Hippocampal formation (tissue), 2 donors: ENCODE measurements around the gene SELENOT.
"Not testable (repeated sequence)": the region's sequence is repeated elsewhere in the genome, so short reads cannot be mapped to it uniquely, and the experiment has no call there.

Experiments used
- DNase-seq, 2 donors: peaks; one replicate each; lab custom pipeline; 2025; lab: John Stamatoyannopoulos, UW

Gene SELENOT

GRCh38 chr3:150607267-150608065, 4.3 kb downstream of the SELENOT start:
- no peak for DNase-seq

DNA sequence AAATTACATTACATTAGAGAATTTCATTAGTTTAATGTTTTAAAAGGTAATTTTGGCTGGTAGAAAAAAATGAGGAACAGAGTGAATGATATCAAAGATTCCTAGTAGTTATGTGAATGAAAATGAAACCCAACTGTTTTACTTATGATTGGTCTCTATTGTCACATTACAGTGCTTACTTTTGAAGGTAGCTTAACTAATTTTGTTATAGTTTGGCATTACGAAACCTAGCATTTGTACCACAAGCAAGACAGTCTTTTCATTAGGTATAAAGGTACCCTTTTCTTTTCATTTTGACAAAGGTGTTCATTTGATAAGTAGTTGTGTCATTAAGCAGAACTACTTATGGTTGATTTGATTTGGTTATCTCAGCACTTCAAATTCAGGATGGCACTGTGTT, 6.9 kb downstream of the SELENOT start:
- no peak for DNase-seq

GRCh38 chr3:150610785-150611184, 7.7 kb downstream of the SELENOT start:
- DNase-seq, result no peak

GRCh38 chr3:150611666-150612065, 8.5 kb downstream of the SELENOT start:
- DNase-seq, result no peak

DNA sequence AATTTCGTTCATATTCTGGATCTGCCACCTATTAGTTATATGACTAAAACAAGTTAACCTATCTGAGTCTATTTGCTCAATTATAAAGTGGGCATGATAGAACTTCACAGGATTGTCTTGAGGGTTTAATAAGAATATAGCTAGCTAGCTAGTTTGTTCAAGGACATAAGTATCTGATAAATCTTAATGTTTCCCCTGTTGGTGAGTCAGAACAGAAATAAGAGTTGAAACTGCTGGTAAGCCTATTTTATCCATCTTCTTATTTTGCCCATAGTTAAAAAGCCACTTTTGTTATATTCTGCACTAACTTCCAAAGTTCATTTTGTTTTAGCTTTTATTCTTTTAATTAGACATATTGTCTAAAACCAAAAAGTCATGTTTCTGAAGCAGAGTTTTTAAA, 9.4 kb downstream of the SELENOT start:
- DNase-seq, result no peak

DNA sequence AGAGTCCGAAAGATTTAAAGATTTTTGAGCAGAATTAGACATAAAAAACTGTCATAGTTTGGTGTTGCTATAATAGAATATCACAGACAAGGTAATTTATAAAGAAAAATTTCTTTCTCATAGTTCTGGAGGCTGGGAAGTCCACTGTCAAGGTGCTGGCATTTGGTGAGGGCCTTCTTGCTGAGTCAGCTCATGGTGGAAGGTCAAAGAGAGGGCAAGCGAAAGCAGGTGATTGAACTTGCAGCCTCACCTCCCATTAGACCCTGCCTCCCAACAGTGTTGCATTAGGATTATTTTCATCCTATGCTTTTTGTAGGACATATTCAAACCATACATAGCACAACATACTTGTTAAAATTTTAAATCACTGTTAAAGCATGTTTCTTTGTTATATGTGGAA, 9.9 kb downstream of the SELENOT start:
- DNase-seq, result no peak

DNA sequence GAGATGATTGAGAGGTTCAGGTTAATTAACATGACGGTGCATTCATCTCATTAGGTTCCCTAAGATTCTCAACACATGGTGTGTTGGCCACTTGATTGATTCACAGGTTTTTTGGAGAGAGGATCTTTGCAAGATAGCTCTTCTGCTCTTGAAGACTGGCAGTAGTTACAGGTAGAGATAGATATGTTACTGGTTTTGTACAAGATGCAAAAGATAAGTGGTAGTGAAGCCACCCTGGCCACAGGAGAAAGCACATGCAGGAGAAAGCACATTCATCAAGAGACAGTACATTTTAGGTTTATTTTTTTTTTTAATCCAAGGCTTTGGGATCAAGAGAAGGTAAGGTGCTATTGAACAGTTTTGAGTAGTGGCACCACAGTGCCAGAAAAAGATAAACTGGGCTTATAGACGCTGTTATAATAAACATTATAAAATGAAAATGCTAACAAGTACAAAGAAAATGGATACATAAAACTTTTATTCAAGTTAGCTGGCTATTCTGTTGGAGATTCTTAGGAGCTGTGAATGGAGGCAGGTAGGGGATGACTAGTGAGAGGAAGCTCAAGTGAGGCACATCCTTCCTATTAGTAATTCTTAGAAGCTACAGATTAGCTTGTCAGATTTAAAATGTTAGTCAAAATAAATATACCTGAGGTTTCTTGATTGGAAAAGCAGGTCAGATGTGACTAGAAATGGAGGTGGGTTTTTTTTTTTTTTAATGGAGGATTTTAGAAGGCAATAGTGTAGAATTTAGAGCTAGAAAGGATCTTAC, 10.8 kb downstream of the SELENOT start:
- no peak for DNase-seq

DNA sequence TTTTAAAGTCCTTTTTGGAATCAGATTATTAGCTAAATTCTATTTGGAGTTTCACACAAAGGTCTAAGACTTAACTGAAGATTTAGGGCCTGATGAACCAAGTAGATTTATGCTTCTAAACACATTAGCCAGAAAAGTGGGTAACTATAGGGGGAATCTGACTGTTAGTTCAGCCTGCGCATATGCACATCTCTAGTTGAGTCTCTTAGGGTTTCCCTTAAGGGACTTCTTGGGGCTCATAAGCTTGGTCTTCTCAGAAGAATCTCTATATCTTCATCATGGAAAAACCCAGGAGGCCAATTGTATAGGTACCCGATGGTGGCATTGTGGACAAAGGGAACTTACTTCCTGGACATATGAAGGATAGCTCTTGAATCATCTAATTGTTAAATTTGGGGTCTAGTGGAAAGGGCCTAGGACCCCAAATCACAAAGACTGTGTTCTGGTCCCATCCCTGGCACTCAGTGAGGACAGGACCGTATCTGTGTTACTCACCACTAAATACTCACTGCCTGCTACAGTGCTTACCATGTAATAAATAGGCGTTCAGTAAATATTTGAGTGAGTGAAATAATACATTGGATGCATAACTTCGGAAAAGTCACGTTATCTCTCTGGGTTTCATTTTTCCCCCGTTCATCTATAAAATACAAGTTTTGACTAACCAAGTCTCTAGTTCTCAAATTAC, 17.0 kb downstream of the SELENOT start:
- DNase-seq, result no peak

DNA sequence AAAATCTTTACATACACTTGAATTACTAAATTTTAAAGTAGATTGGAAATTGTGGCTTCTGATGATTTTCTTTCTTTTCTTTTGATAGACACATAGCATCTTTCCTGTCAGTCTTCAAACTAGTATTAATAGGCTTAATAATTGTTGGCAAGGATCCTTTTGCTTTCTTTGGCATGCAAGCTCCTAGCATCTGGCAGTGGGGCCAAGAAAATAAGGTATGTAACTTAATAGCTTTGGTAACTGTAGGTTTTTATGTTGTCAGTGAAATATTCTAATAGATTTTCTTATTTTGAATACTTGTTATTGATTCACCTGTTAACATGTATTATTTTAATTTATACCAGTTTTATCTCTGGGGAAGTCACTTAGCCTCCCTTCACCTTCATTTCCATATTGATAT, 19.8 kb downstream of the SELENOT start:
- not testable (repeated sequence) for DNase-seq

GRCh38 chr3:150623945-150624344, 20.8 kb downstream of the SELENOT start:
- no peak for DNase-seq

- no peak for DNase-seq
Measured at GRCh38 chr3:150626148-150626930, 23.2 kb downstream of the SELENOT start.

DNA sequence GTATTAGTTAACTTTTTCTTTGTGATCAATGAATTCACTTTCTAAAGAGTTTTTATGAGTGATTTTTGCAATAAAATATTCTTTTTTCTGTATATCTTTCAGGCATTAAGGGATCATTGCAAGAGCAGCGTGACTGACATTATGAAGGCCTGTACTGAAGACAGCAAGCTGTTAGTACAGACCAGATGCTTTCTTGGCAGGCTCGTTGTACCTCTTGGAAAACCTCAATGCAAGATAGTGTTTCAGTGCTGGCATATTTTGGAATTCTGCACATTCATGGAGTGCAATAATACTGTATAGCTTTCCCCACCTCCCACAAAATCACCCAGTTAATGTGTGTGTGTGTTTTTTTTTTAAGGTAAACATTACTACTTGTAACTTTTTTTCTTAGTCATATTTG, 24.4 kb downstream of the SELENOT start:
- DNase-seq, result no peak

DNA sequence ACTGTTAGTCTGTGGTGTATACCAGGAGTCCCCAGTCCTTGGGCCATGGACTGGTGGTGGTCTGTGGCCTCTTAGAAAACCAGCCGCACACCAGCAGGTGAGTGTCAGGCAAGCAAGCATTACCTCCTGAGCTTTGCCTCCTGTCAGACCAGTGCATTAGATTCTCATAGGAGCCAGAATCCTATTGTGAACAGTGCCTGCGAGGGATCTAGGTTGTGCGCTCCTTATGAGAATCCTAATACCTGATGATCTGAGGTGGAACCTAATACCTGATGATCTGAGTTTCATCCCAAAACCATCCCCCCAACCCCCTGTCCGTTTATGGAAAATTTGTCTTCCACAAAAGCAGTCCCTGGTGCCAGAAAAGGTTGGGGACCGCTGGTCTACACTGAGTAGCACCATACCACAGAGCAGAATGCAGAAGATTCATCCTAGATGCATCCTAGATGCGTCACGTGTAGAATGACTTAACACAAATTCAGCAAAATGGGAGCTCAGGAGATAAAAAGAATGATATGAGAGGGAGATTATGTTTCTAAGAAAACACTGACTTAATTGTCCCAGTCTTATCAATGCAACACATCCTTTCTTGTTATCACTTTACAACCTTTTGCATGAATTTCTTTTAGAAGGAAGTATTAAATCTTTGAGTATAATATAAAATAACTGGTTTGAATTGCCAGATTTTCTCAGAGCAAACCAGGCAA, 28.5 kb downstream of the SELENOT start:
- no peak for DNase-seq

DNA sequence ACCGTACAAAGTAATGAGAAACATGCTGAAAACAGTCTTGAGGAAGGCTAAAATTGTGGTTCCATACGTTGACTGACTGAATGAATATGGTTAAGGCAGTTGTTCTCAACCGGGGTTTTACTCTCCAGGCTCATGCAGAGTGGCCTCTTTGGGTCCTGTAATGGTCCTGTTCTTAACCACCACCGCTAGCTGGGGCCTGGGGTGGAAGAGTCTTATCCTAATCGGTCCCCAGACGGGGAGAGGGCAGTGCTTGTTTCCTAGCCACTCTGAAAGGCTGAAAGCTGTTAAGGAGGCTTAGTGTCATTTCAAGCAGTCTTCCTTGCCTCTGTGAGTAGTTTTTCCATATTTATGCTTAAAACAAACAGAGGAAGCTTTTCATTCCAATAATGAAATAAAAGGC, 32.0 kb downstream of the SELENOT start:
- DNase-seq, result no peak

DNA sequence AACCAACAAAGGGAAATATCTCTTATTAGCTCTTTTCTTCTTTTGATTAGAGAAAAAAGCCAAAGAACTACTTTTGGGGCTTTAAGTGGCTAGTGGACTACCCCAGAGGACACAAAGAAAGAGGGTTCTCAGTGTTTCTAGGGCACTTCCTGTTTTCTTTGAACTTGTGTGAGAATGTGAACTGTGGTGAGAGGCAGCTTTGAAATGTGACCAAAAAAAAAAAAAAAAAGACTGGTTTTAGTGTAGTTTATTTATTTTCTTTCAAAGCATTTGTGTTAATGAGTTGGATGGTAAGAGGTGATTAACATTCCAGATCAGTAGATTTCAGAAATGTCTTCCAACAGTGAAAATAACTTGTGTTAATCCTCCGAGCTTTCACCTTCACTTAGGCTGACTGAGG, 32.4 kb downstream of the SELENOT start:
- no peak for DNase-seq

- no peak for DNase-seq
Measured at GRCh38 chr3:150636258-150636657, 33.1 kb downstream of the SELENOT start.

DNA sequence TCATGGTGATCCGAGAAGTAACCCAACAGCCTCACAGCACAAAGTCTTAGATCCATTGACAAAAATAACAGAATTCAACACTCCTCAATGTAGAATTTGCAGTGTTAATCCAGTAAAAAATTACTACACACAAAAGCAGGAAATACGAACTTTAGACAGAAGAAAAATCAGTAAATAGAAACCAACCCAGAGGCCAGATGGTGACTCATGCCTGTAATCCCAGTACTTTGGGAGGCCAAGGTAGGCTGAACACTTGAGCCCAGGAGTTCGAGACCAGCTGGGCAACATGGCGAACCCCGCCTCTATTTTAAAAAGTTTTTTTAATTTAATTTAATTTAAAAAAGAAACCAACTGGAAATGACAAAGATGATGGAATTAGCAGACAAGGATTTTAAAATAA, 36.1 kb downstream of the SELENOT start:
- DNase-seq, result no peak

DNA sequence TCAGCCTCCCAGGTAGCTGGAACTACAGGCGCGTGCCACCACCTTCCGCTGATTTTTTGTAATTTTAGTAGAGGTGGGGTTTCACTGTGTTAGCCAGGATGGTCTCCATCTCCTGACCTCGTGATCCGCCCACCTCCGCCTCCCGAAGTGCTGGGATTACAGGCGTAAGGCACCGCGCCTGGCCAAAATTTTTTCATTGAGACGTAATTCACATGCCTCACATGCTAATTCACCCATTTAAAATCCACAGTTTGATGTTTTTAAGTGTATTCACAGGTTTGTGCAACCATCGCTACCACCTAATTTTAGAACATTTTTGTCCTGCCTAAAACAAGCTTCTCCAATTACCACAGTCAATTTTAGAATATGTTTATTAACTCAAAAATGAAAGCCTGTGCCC, 37.1 kb downstream of the SELENOT start:
- DNase-seq, result no peak

DNA sequence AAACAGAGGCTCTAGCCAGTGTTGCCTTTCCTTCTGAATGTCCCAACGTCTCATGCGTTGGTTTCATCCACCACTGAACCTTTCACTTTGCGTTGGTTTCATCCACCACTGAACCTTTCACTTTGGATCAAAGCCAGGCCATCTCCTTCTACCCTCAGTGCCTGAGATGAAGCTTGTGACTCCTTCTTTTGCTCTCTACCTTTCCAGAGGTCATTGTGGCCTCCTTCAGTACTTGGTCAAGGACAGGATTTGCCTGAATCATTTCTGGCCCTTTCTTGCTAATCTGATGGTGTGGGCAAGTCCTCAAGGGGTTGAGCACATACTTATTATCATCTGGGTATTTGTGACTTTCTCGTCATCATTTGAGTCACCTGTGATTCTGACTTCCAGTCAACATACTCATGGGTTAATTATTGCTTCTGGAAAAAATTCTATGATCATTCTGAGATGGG, 50.0 kb downstream of the SELENOT start:
- no peak for DNase-seq

DNA sequence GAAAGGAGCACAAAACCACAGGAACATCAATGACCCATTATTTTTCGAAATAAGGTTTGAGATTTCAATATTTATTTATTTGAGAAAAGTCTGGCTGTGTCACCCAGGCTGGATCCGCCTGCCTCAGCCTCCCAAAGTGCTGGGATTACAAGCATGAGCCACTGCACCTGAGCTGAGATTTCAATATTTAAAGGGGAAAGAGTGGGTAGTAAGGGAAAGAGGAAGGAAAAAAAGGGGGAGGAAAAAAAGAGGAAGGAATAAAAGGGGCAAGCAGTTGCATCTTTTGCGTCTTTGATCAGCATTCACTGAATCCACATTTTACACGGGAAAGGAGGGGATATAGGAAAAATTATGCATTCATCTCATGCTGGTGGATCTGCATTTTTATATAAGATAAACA, 53.2 kb downstream of the SELENOT start:
- no peak for DNase-seq
